Measurements from ENCODE around the gene SLC25A53.

The SLC25A53 gene

GRCh38 chrX:104105330-104106262 is 51.2 kb downstream of the SLC25A53 start:
- no peak for TF ChIP-seq CTCF (conservative IDR thresholded peaks at IDR 0.05; ENCODE audit: control insufficient read depth, insufficient read depth, low read depth, low read length)
- DNase-seq (ENCODE audit: low read depth) = no peak
- H3K4me3 ChIP-seq (ENCODE audit: control insufficient read depth, low read depth, low read length) = no peak overlapping the region

GRCh38 chrX:104104676-104105075 is 52.1 kb downstream of the SLC25A53 start:
- H3K4me3 ChIP-seq (ENCODE audit: control insufficient read depth, low read depth, low read length) = no peak overlapping the region
- no peak for TF ChIP-seq CTCF (conservative IDR thresholded peaks at IDR 0.05; ENCODE audit: control insufficient read depth, insufficient read depth, low read depth, low read length)
- no peak for DNase-seq (ENCODE audit: low read depth)

- no peak for DNase-seq (ENCODE audit: low read depth)
- H3K4me3 ChIP-seq (ENCODE audit: control insufficient read depth, low read depth, low read length) = no peak overlapping the region
- TF ChIP-seq CTCF (conservative IDR thresholded peaks at IDR 0.05; ENCODE audit: control insufficient read depth, insufficient read depth, low read depth, low read length) = no peak
Measured at GRCh38 chrX:104098919-104099318, 57.9 kb downstream of the SLC25A53 start.

- H3K4me3 ChIP-seq (ENCODE audit: control insufficient read depth, low read depth, low read length) = no peak overlapping the region
- TF ChIP-seq CTCF (conservative IDR thresholded peaks at IDR 0.05; ENCODE audit: control insufficient read depth, insufficient read depth, low read depth, low read length) = peak; percentile 72
- peak; percentile 77 for DNase-seq (ENCODE audit: low read depth)
Measured at GRCh38 chrX:104098151-104098808, 58.5 kb downstream of the SLC25A53 start.

GRCh38 chrX:104085919-104086318 is 70.9 kb downstream of the SLC25A53 start:
- no peak for DNase-seq (ENCODE audit: low read depth)
- no peak for TF ChIP-seq CTCF (conservative IDR thresholded peaks at IDR 0.05; ENCODE audit: control insufficient read depth, insufficient read depth, low read depth, low read length)
- H3K4me3 ChIP-seq (ENCODE audit: control insufficient read depth, low read depth, low read length) = no peak overlapping the region

- no peak for TF ChIP-seq CTCF (conservative IDR thresholded peaks at IDR 0.05; ENCODE audit: control insufficient read depth, insufficient read depth, low read depth, low read length)
- no peak for DNase-seq (ENCODE audit: low read depth)
- H3K4me3 ChIP-seq (ENCODE audit: control insufficient read depth, low read depth, low read length) = no peak overlapping the region
Measured at GRCh38 chrX:104085477-104085876, 71.3 kb downstream of the SLC25A53 start.

Measured in fibroblast of mammary gland (primary cell).